H9 (cell line): Measurements from ENCODE around the gene PLCB1. TPM values are rescaled to one million over a fixed set of nuclear protein-coding genes. Genes with fewer than 3 reads are reported as not detected.

Experiments used
- DNase-seq: peaks from one replicate; pipeline ENCODE4 v3.0.0-alpha.2; 2017
- H2AFZ ChIP-seq: one replicate; pipeline ENCODE4 v1.6.1; 2013; ENCODE audit warnings: mild to moderate bottlenecking, low read length, control low read depth, moderate library complexity
- H2AK5ac ChIP-seq: 2 replicates; pipeline ENCODE4 v1.6.1; 2013; ENCODE audit warnings: low read length, control low read depth, mixed read lengths; ENCODE audit not compliant: insufficient read length
- H2BK120ac ChIP-seq: one replicate; pipeline ENCODE4 v1.6.1; 2013; ENCODE audit warnings: low read depth, mild to moderate bottlenecking, low read length, control low read depth, inconsistent platforms; ENCODE audit not compliant: poor library complexity, severe bottlenecking
- H2BK12ac ChIP-seq: 2 replicates; pipeline ENCODE4 v1.6.1; 2013; ENCODE audit warnings: low read length, control low read depth, mixed read lengths, low read depth; ENCODE audit not compliant: insufficient read length
- H2BK15ac ChIP-seq: 2 replicates; pipeline ENCODE4 v1.6.1; 2013; ENCODE audit warnings: low read depth, low read length, control low read depth
- H2BK20ac ChIP-seq: one replicate; pipeline ENCODE4 v1.6.1; 2013; ENCODE audit warnings: low read depth, mild to moderate bottlenecking, low read length, control low read depth, inconsistent platforms; ENCODE audit not compliant: poor library complexity, severe bottlenecking
- H2BK5ac ChIP-seq: 2 replicates; pipeline ENCODE4 v1.6.1; 2013; ENCODE audit warnings: low read length, control low read depth, mixed read lengths; ENCODE audit not compliant: insufficient read length
- H3K14ac ChIP-seq: 2 replicates; pipeline ENCODE4 v1.6.1; 2013; ENCODE audit warnings: low read length, control low read depth; ENCODE audit not compliant: insufficient read depth
- H3K18ac ChIP-seq: 2 replicates; pipeline ENCODE4 v1.6.1; 2013; ENCODE audit warnings: low read depth, mild to moderate bottlenecking, mixed read lengths, low read length, control low read depth; ENCODE audit not compliant: insufficient read length
- H3K23ac ChIP-seq: 2 replicates; pipeline ENCODE4 v1.6.1; 2013; ENCODE audit warnings: low read length, control low read depth, mixed read lengths, low read depth; ENCODE audit not compliant: insufficient read length
- H3K23me2 ChIP-seq: 2 replicates; pipeline ENCODE4 v1.6.1; 2013; ENCODE audit warnings: low read depth, mild to moderate bottlenecking, mixed read lengths, low read length, control low read depth; ENCODE audit not compliant: insufficient read length, poor library complexity, severe bottlenecking
- H3K27ac ChIP-seq: 2 replicates; pipeline ENCODE4 v1.5.1; 2013; ENCODE audit warnings: low read length, control low read depth, mixed read lengths, low read depth; ENCODE audit not compliant: insufficient read length
- H3K27me3 ChIP-seq: 2 replicates; pipeline ENCODE4 v1.6.1; 2013; ENCODE audit warnings: low read length, control low read depth, inconsistent platforms; ENCODE audit not compliant: insufficient read depth
- H3K4ac ChIP-seq: 2 replicates; pipeline ENCODE4 v1.6.1; 2013; ENCODE audit warnings: low read depth, mild to moderate bottlenecking, control low read depth, inconsistent platforms, low read length, moderate library complexity
- H3K4me1 ChIP-seq: 2 replicates; pipeline ENCODE4 v1.6.1; 2013; ENCODE audit warnings: low read length, control low read depth, inconsistent platforms; ENCODE audit not compliant: insufficient read depth
- H3K4me2 ChIP-seq: 2 replicates; pipeline ENCODE4 v1.6.1; 2013; ENCODE audit warnings: low read length, control low read depth, mixed read lengths; ENCODE audit not compliant: insufficient read length, insufficient read depth
- H3K56ac ChIP-seq: 2 replicates; pipeline ENCODE4 v1.6.1; 2013; ENCODE audit warnings: low read depth, mild to moderate bottlenecking, mixed read lengths, low read length, control low read depth; ENCODE audit not compliant: insufficient read length
- H3K79me1 ChIP-seq: 2 replicates; pipeline ENCODE4 v1.6.1; 2013; ENCODE audit warnings: low read depth, mild to moderate bottlenecking, moderate library complexity, low read length, control low read depth, inconsistent platforms; ENCODE audit not compliant: insufficient read depth, poor library complexity, severe bottlenecking
- H3K79me2 ChIP-seq: 2 replicates; pipeline ENCODE4 v1.6.1; 2013; ENCODE audit warnings: low read length, control low read depth, inconsistent platforms; ENCODE audit not compliant: insufficient read depth
- H3K9ac ChIP-seq: 2 replicates; pipeline ENCODE4 v1.6.1; 2013; ENCODE audit warnings: low read length, control low read depth, mixed read lengths; ENCODE audit not compliant: insufficient read length; ENCODE audit errors: extremely low read depth
- H3K9me3 ChIP-seq: one replicate; pipeline ENCODE4 v1.6.1; 2013; ENCODE audit warnings: low read depth, low read length, inconsistent platforms; ENCODE audit not compliant: control insufficient read depth
- H3T11ph ChIP-seq: one replicate; pipeline ENCODE4 v1.6.1; 2013; ENCODE audit warnings: mild to moderate bottlenecking, low read length, control low read depth, inconsistent platforms
- H4K20me1 ChIP-seq: one replicate; pipeline ENCODE4 v1.6.1; 2013; ENCODE audit not compliant: control insufficient read depth, insufficient read length, insufficient read depth
- H4K5ac ChIP-seq: 2 replicates; pipeline ENCODE4 v1.6.1; 2013; ENCODE audit warnings: low read depth, mild to moderate bottlenecking, mixed read lengths, low read length, control low read depth; ENCODE audit not compliant: insufficient read length
- H4K8ac ChIP-seq: replicated peaks from 2 replicates; pipeline ENCODE4 v1.6.1; 2013; ENCODE audit warnings: low read length, control low read depth, mixed read lengths, low read depth; ENCODE audit not compliant: insufficient read length
- H4K91ac ChIP-seq: 2 replicates; pipeline ENCODE4 v1.6.1; 2013; ENCODE audit warnings: low read depth, mild to moderate bottlenecking, moderate library complexity, mixed read lengths, low read length, control low read depth; ENCODE audit not compliant: insufficient read length
- H3K27ac Mint-ChIP-seq, 3 experiments: 2 replicates in 2 of 3; 3 replicates in 1 of 3; pipeline ENCODE4 v1.8.0; 2020 to 2021; ENCODE audit warnings: mixed read lengths in 3 of 3, mild to moderate bottlenecking in 1 of 3, moderate library complexity in 1 of 3
- H3K27me3 Mint-ChIP-seq: 2 replicates; pipeline ENCODE4 v1.8.0; 2021; ENCODE audit warnings: low read depth, mild to moderate bottlenecking, moderate library complexity, mixed read lengths
- H3K36me3 Mint-ChIP-seq, 3 experiments: 2 replicates in 2 of 3; 3 replicates in 1 of 3; pipeline ENCODE4 v1.8.0; 2020 to 2021; ENCODE audit warnings: low read depth in 3 of 3, mixed read lengths in 3 of 3; ENCODE audit not compliant: insufficient read depth in 1 of 3
- H3K4me1 Mint-ChIP-seq, 2 experiments: 2 replicates each; pipeline ENCODE4 v1.8.0; 2020; ENCODE audit warnings: mixed read lengths in 2 of 2
- H3K4me3 Mint-ChIP-seq, 2 experiments: 2 replicates in 1 of 2; 3 replicates in 1 of 2; pipeline ENCODE4 v1.8.0; 2020 to 2021; ENCODE audit warnings: mild to moderate bottlenecking in 2 of 2, mixed read lengths in 2 of 2, moderate library complexity in 1 of 2
- H3K9me3 Mint-ChIP-seq, 2 experiments: 2 replicates in 1 of 2; 3 replicates in 1 of 2; pipeline ENCODE4 v1.8.0; 2020; ENCODE audit warnings: mild to moderate bottlenecking in 2 of 2, mixed read lengths in 2 of 2, moderate library complexity in 1 of 2
- CTCF ChIP-seq: fragments of 200-600 bp; sonication (generic); conservative IDR thresholded peaks from 3 replicates; pipeline ENCODE4 v1.8.0; 2021; ENCODE audit warnings: antibody characterized with exemption, mild to moderate bottlenecking
- WGBS: extraction: QIAGEN DNeasy Blood & Tissue Kit; methylation state at CpG from one replicate; pipeline ENCODE4 v1.1.7; 2013; ENCODE audit warnings: missing lambda C conversion rate, low lambda C conversion rate, mixed read lengths; ENCODE audit not compliant: insufficient read length; ENCODE audit errors: extremely low coverage; 5-methylcytosine and 5-hydroxymethylcytosine counted together
- total RNA-seq: library from RNA; stranded (reverse); gene quantifications from 2 replicates; pipeline ENCODE4 v1.2.1, GENCODE V29; 2021

PLCB1 gene
- total RNA-seq, 1 experiment from 2014 or later: 11.5 TPM

GRCh38 chr20:8635837-8636236 lies 503.8 kb downstream of the PLCB1 start:
- Histone ChIP-seq H3K23ac (no peak overlapping the region), H3K9me3 (no peaks in the 10 kb centered on the region), H4K5ac (no peak overlapping the region), H4K91ac (no peak overlapping the region), H2BK15ac (no peak overlapping the region), H3K27ac (no peak overlapping the region), H3K4me2 (no peak overlapping the region), H3K79me2 (no peaks in the 10 kb centered on the region), H3K56ac (no peak overlapping the region), H3K14ac (no peak overlapping the region), H2AFZ (no peak overlapping the region), H3K18ac (no peak overlapping the region), H3K4ac (no peak overlapping the region), H3T11ph (no peak overlapping the region), H3K23me2 (no peaks in the 10 kb centered on the region), H3K27me3 (no peaks in the 10 kb centered on the region), H4K20me1 (no peaks in the 10 kb centered on the region), H2BK20ac (no peak overlapping the region), H3K4me1 (no peaks in the 10 kb centered on the region; the same call in 1 of the 2 replicates), H2BK5ac (no peak overlapping the region), H3K79me1 (no peaks in the 10 kb centered on the region), H2AK5ac (no peak overlapping the region), H2BK12ac (no peak overlapping the region), H4K8ac (no peak overlapping the region), H3K9ac (no peak overlapping the region), H2BK120ac (no peak overlapping the region)
- H3K27me3 Mint-ChIP-seq: no peaks in the 10 kb centered on the region
- DNase-seq: no peak
- H3K36me3 Mint-ChIP-seq: no peaks in the 10 kb centered on the region
- no CpG with 5 or more reads among the region's 2 CpGs for WGBS
- H3K27ac Mint-ChIP-seq: no peak overlapping the region
- peaks cover 0 to 3% of the 10 kb centered on the region in 2 experiments; a peak in 1 of 5 replicates for H3K9me3 Mint-ChIP-seq
- no peak for TF ChIP-seq CTCF
- no peak overlapping the region for H3K4me3 Mint-ChIP-seq
- peaks cover 9 to 10% of the 10 kb centered on the region in 2 experiments; a peak in 3 of 4 replicates for H3K4me1 Mint-ChIP-seq
